ENCODE measurements around the gene TMEM202.
"Not testable (repeated sequence)": the region's sequence is repeated elsewhere in the genome, so short reads cannot be mapped to it uniquely, and the experiment has no call there.

TMEM202 gene, protein sequence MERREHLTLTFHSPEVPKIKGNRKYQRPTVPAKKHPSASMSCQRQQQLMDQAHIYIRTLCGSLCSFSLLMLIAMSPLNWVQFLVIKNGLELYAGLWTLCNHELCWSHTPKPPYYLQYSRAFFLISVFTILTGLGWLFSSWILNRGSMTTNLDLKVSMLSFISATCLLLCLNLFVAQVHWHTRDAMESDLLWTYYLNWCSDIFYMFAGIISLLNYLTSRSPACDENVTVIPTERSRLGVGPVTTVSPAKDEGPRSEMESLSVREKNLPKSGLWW

DNA sequence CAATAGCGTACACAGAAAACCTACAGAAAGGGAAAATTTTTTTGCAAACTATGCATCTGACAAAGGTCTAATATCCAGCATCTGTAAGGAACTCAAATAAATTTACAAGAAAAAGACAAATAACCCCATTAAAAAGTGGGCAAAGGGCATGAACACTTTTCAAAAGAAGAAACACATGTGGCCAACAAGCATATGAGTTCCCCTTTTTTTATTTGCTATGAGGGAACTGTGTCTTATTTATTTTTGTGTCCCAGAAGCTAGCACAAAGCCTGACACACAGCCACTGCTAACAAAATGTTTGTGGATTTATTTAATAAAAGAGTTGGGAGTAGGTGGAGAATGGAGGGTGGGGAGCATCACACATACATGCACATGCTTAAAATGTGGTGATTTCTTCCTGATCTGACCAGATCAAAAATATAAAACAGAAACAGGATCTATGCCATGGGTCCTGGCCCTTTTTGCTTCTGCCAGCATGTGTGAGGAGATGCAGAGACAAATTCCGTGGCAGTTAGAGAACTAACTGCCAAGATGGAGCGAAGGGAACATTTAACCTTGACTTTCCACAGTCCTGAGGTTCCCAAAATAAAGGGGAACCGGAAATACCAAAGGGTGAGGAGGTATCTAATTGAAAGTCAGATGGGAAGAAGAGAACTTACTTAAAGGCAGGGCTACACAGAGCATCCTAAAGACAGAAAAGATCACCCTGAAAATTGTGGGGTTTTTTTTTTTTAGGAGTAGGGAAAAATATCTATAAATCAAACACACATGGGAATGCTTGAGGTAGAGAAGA, at the start of gene TMEM202:
Gene TMEM202, plus strand, starts transcription at position 510 of the 793 bp plus-strand sequence. Its CDS starts 22 bp downstream, at position 532.
- no peak for DNase-seq

DNA sequence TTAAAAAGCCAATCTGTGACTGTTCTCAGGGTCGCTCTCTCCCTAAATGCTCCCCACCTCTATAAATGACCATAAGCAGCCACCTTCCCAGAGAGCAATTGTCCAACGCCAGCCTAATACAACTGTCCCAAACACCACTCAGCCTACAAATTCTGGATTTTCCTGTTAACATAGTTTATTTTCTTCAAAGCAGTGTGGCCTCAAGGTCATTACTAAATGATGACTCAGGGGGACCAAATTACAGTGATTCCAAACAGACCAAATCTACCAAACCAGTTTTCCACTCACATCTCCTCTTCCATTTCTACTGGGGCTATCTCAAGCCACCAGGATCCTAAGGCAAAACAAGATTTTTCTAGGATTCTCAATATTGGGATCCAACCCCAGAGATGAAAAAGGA, 44.8 kb upstream of the TMEM202 start:
- DNase-seq = no peak

DNA sequence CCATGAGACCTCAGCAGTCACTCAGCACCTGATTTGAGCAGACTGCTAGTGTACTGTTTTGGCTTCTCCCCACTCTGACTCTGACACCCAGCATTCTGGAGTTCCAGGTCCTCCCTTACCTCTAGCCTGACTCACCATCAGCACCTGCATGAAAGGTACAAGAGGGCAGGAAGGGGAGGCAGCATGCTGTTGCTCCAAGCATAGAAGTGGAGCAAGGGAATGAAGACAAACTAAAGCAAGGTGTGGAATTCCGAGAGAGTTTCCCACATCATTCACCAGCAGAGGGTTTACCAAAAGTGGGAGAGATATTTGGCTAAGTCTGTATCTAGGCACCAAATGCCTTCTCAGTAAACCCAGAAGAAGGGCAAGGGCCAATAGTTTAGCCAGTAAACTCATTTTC, 43.6 kb upstream of the TMEM202 start:
- no peak for DNase-seq

DNA sequence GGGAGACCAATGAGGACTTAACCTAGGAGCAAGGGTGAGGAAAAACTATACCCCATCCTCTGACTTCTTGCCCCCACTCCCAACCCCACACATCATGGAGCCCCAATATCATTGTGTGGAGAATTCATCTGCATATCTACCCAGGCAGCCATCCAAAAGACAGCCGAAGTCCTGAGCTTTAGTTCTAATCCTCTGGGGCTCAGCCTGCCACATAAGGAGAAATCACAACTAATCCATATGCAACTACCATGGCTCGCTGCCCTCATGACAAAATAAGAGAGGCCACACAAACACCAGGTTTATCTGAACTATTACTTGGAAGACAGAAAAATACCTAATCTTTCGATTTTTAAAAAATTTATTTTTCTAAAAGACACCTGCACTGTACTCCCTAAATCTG, 40.0 kb upstream of the TMEM202 start:
- no peak for DNase-seq

DNA sequence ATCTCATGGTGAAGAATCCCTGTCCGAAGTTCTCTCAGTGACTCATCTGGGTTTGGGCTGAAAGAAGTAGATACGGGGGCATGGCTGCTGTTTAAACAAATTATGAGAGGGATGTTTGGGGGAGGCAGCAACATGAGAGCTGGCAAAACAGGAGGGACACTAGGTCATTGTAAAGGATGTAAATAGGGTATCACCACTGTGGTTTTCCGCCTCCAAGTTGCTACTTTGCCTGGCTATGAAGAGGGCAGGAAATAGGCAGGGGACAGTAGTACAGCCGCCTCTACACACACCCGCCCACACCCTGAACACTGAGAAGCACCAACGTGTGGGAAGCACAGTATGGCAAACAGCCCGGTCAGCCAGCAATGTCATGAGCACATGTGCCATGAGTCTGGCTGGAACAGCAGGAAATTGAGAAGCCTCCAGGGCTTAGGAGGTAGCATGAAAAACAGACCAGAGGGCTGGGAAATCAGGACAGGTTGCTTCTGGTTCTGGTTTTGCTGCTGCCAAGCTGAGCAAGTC, 39.4 kb upstream of the TMEM202 start:
- no peak for DNase-seq

DNA sequence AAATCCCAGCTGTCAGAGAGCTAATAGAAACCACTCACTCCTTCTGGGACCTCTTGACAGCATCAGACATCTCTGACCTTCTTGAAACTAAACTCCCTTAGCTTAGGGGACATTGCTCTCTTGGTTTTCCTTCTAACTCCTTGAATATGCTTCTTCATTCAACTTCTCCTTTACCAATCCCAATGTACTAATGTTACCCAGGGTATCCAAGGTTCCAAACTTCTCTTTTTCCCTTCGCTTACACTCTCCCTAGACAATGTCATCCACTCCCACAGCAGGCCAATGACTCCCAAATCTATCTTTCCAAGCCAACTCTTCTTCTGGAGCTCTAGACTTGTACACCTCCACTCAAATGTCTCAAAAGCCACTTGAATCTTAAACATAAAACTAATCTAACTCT, 36.9 kb upstream of the TMEM202 start:
- no peak for DNase-seq

DNA sequence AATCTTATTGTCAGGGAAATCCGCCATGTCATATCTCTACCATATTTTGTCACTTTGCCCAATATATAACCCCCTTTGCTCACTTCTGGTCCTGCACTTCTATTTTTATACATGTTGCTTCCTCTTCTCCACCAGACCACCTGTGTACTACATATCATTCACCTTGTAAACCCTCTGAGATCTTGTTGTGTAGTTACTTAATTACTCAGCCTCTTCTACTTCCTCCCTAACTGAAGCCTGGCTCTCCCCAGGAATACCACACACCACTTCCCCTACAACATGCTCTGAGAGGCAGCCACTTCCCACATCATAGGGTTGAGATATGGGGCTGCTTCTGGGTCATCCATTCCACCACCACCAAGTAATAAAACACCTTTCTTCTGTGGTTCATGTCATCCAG, 32.3 kb upstream of the TMEM202 start:
- DNase-seq = peak; percentile 70

DNA sequence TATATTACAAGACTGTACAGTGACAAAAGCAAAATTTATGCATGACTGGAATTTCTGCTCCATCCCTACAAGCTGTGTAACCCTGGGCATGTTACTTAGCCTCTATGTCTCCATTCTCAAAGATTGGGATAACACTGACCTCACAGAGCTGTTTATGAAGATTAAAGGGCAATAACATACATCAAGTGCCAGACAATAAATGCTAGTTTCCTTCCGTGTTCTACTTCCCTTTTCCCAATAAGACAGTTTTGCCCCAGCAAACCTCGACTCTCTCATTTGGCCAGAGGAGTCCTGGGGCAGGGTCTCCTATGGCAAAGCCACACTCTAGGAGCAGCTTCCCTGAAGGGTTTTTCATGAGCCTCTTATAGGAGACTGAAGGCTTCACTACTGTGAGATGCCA, 29.8 kb upstream of the TMEM202 start:
- DNase-seq = no peak

DNA sequence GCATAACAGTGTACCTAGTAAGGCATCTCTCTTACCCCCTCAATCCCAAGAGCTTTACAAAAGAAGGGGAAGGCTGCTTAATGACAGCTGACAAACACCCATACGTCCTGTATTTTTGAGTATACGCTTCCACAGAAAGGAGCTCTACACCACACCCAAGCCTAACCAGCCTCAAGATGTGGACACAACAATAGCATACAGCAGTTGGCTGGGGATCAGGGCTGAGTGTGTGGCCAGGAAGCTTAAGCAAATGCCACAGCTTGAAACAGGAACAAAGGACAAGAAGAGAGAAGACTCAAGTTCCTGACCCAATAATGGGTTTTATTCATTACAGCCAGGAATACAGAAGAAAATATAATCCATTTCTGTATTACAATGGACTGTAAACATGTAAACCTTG, 29.2 kb upstream of the TMEM202 start:
- DNase-seq = peak; percentile 10

DNA sequence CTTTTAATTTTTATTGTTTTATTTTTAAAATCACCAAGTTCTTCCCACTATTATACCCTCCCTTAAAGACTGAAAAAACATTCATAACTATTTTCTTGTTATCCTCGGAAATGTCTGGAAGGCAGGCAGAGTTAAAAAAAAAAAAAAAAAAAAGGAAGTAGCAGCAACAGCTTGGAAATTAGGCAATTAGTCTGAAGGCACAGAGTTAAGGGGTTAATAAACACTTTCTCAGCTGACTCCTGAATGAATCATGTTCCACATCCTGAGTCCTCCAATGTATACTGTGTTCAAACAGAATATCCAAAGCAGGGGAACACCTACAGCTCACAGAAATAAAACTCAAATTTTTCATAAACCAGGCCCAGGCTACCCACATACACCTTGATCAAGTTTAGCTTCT, 28.1 kb upstream of the TMEM202 start:
- DNase-seq = no peak

DNA sequence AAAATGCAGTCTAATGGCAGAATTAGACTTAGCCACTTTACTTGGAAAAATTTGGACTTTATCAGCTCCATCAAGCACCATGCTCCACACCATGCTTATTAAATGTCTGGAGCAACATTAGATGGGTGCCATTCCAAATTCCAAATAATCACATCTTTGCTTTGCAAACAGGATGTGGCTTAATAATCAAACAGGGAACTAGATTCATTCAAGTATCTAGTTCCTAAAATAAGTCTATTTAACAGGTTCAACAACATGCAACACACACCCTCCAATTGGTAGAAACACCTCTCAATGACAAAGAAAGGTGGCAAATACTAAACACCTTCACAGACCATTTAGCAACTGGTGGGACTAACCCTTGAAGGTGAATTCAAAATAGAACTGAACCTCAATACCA, 25.7 kb upstream of the TMEM202 start:
- DNase-seq = no peak

DNA sequence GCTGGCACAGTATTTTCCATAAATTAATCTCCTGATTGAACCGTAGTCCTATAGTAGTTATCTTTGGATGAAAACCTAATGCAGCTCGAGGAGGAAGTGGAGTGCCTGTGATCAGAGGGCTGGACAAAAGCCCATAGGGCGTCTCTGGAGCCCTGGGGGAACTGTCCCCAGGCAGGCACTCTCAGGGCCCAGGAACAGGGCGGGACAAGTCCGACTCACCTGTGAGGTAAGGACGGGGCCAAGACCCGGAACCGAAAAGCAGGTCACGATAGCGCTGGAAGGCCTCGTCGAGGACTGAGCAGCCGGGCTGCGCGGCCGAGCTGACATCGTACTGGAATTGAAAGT, 22.6 kb upstream of the TMEM202 start:
- no peak for DNase-seq

DNA sequence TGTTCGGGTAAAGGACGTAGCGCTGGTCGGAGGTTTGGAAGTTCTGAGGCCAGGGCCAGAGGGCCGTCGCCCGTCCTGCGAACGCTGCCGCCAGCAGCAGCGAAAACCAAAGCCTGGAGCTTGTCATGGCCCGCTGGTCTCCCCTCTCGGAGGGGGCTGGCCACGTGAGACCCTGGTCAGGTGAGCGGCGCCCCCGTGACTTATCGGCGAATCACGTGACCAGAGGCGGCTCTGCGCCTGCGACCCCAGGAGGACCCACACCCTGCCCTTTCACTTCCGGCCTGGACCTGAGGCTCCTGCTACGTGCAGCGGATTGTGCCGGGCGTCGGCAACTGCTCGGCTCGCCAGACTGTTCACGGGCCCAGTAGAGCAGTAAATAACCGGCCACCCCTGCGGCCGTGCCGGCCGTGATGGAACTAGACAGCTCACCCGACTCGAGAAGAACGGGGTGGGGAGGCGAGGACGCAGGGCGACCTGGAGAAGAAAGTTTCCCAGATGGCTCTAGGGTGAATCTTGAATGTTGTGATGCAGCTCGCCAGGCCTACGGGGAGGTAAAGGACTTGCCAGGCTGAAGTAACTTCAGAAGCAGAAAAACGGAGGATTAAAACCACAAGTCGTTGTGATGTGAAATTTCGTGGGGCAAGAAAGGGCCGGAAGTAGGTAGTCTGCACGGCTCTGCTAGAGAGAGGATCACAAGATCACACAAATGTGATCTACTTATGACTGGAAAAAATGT, 22.1 kb upstream of the TMEM202 start, which contains the start of gene HEXA:
Gene HEXA, minus strand, starts transcription at position 169 of the 736 bp plus-strand sequence. Its CDS starts 42 bp downstream, at position 127.
- peak; percentile 94 for DNase-seq

DNA sequence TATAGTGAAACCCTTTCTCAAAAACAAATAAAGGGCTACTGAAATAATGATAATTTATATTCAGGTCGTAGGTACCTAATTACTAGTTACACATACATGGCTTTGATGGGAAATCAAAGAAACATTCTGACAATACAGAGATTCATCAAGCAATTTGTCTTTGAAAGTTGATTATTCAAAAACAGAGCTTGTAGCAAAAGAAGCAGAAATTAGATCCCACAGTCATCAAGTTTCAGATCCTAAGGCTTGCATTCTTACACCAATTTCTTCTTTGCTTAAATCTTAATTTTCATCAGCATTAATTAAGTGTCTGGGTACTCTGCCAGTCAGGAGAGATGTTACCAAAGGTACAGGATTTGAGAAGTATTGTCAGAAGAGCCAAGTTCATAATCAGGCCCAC, 20.8 kb upstream of the TMEM202 start:
- no peak for DNase-seq

DNA sequence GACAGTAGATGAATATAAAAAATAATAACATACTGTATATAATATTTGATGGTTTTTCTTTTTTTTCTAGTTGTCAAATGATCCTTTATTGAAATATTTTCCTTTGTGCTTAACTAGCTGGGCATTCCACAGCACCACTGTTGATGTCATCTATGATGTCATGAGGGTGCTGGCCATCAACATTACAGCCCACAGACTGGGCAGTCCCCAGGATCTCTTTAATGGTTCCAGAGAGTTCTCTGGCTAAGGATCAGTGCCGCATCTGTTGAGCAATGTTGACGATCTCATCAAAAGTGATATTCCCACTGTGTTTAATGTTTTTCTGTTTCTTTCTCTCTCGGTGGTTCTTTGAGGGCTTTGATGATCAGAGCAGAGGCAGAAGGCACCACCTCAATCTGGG, 19.0 kb upstream of the TMEM202 start:
- DNase-seq = not testable (repeated sequence)

DNA sequence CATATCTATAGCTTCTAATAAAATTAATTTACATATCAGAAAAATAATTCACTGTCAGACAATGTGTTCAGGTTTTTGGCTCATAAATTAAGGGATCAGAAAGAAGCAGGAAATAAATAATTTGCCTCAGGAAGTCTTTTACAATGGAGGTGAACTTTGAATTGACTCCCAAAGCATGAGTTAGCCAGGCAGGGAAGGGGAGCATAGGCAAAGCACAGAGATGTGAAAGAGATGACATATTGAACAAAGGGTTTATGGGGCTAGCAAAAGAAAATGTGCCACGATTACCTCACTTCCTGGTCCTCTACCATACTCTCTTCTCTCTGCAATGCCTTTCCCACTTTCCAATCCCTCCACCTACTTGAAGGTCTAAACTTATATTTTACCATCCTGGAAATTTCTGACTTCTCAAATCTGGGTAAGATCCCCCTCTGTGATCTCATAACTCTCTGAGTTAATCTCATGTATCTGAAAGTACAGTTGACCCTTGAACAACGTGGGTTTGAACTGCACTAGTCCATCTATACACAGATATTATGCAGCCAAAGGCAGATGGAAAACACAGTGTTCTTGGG, 18.2 kb upstream of the TMEM202 start:
- no peak for DNase-seq

DNA sequence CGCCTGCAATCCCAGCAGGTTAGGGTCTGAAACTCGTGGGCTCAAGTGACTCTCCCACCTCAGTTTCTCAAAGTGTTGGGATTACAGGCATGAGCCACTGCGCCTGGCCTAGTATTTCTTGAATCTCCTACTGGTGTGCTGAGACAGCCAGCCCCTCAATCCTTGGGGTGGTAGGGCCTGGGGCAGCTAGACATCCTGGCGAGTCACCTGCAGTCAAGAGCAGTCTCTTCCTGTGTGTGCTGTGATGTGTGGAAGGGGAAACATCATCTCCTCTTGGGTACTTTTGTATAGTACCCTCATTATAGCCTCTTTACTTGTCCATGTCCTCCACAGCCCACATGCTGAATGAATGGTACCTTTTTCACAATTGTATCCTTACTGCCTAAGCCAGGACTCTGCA, 17.4 kb upstream of the TMEM202 start:
- no peak for DNase-seq

DNA sequence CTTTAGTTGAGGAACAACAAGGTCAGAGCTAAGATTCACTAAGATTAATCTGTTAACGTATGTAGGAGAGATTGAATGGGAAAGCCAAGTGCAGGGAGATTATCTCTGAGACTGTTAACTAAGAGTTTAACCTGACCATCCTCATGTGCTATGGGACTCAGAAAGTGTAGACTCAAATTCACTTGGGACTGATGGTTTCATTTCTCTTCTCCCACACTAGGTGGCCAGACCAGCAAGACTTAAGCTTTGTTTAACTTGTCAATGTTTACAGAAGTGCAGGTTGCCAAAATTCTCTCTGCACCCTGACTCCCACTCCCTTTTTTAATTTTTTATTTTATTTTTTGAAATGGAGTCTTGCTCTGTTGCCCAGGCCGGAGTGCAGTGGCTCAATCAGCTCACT, 16.0 kb upstream of the TMEM202 start:
- DNase-seq = no peak

DNA sequence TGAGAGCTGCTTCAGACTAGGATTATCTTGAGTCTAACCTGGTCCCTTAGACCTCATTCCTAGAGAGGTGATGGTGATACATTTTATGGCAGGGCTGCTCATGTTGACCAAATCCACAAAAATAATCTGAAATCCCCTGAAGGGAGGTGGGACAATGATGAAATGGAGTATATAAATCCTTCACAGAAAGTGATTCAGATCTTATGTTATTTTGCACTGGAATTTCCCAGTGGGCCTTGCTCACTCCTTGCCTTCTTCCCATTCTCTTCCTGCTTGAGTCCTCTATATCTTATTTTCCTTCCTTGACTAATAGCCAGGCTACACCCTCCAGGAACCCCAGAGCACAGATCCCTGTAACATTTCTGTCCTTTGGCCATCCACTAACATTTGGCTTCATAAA, 10.4 kb upstream of the TMEM202 start:
- DNase-seq = no peak

DNA sequence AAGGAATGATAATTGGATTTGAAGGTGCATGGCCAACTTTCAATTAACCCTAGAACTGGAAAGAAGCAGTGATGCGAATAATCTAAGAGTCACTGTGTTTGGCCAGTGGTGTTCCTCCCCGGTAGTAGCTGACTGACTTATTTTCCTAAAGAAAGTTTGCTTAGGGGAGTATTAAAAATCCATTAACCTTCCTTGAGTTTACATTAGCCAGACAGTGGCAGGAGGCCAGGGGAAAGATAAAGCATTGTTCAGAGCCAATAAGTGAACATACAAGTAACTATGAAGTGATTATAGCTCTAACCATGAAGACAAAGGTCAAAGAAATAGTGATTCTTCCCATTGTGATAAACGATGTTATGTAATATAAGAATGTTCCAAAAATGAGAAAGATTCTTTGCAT, 8.9 kb upstream of the TMEM202 start:
- DNase-seq = no peak

DNA sequence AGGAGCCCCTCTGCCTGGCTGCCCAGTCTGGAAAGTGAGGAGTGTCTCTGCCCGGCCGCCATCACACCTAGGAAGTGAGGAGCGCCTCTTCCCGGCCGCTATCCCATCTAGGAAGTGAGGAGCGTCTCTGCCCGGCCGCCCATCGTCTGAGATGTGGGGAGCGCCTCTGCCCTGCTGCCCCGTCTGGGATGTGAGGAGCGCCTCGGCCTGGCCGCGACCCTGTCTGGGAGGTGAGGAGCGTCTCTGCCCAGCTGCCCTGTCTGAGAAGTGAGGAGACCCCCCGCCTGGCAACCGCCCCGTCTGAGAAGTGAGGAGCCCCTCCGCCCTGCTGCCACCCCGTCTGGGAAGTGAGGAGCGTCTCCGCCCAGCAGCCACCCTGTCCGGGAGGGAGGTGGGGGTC, 1.8 kb upstream of the TMEM202 start:
- not testable (repeated sequence) for DNase-seq

DNA sequence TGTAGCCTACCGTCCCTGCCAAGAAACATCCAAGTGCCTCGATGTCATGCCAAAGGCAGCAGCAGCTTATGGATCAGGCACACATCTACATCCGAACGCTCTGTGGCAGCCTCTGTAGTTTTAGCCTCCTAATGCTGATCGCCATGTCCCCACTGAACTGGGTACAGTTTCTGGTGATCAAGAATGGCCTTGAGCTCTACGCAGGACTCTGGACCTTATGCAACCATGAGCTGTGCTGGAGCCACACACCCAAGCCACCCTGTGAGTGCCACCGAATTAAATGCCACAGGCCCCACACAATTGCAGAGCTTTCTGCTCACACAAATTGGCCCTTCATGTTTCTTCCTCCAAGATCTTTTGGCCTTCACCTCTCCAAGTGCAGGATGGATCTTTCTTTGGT, 543 bp downstream of the TMEM202 start:
- no peak for DNase-seq

DNA sequence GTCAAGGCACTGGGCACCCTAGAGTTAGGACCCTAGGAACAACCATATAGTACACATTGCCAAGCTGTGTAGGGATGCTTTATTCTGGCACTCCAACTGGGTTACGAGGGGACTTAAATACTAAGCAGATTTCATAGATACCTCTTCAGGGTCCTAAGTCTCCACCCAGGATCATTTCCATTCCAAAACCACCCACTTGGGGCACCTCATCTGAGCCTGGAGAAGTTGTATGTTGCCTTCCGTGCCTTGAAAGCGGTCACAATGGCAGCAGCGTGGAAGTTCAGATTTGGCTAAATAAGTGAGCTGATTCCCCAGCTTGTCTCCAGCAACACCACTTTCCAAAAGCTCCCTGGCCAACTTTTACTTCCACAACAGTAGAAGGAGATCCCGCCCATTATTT, 4.6 kb downstream of the TMEM202 start:
- DNase-seq = no peak

All from GDM1 (cell line).